ENCODE results near the gene PXDN.
A peak's percentile ranks its signal among the peaks of the same experiment; 100 is the strongest.
"Not testable (repeated sequence)": the region's sequence is repeated elsewhere in the genome, so short reads cannot be mapped to it uniquely, and the experiment has no call there.

PXDN gene

GRCh38 chr2:1740716-1741589, 3.4 kb downstream of the PXDN start:
- DNase-seq = no peak

- no peak for DNase-seq
Measured at GRCh38 chr2:1739961-1740715, 4.2 kb downstream of the PXDN start.

DNA sequence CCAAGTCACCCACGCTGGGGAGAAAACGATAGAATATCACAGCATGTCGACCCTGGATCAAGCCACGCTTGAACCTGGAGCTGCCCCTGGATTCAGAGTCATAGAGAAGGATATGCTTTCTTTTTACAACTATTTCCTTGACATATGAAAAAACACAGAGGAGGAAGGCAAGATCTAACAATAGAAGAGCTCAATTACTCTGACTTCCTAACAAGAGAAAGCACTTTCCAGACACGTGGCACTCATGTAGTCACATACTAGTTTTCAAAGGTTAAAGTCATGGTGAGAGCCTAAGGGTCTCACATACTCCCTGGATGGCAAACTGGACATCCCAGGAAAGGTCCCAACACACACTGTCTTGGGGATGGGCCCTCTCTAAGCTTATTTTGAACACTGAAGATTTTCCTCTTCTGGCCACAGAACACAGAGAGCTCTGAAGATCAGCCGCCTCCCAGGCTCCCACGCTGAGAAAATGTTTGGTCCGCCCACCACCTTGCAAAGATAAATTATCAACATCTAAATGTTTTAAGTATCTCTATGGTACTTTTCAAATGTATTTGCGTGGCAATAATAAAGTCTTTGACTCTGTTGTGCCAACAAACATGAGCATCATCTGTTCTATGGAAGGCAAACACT, 4.9 kb downstream of the PXDN start:
- DNase-seq = no peak

DNA sequence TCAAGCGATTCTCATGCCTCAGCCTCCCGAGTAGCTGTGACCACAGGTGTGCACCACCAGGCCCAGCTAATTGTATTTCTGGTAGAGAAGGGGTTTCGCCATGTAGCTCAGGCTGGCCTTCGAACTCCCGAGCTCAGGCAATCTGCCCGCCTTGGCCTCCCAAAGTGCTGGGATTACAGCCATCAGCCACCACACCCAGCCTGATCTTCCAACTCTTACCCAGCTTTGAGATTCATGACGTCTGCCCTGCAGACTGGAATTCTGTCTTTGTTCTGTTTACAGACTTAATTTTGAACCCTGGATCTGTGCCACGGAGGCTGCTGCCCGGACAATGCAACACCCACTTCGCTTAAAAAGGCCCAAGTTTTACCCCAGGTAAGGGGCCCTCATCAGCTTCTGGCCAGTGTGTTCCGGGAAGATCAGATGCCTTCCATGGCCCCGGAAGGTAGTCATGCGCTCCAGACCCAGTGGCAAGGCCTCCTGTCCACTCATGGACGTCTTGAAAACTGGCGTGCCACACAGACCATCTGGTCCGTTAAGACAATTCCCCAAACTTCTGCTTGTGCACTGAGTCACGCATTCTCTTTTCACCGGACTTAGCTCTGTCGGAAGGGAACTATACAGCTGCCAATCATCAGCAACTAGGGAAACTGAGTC, 5.5 kb downstream of the PXDN start:
- DNase-seq = no peak

- no peak for DNase-seq
Measured at GRCh38 chr2:1738163-1738562, 6.2 kb downstream of the PXDN start.

DNA sequence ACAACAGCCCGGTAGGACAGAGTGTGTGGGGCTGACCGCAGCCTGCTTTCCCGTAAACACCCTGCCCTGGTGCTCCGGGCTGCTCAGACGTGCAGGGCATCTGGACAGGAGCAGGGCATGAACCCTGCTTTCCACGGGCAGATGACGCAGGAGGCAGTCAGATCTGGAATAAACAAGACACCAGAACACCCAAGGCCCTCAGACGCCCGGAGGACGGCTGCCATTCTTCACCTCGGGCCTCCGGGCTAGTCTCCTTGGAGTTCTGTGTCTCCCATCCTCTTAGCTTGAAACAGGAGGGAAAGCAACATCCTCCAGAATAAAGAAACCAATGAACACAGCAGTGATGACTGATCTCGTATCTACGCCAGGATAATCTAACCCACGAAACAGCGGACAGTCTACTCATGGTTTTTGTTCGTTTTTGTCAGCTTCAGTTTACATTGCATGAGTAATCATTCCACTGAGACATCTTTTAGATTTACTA, 7.3 kb downstream of the PXDN start:
- no peak for DNase-seq

GRCh38 chr2:1736045-1736444, 8.3 kb downstream of the PXDN start:
- DNase-seq = no peak

- DNase-seq = not testable (repeated sequence)
Measured at GRCh38 chr2:1733298-1733697, 11.0 kb downstream of the PXDN start.

- DNase-seq = no peak
Measured at GRCh38 chr2:1731963-1732768, 12.1 kb downstream of the PXDN start.

DNA sequence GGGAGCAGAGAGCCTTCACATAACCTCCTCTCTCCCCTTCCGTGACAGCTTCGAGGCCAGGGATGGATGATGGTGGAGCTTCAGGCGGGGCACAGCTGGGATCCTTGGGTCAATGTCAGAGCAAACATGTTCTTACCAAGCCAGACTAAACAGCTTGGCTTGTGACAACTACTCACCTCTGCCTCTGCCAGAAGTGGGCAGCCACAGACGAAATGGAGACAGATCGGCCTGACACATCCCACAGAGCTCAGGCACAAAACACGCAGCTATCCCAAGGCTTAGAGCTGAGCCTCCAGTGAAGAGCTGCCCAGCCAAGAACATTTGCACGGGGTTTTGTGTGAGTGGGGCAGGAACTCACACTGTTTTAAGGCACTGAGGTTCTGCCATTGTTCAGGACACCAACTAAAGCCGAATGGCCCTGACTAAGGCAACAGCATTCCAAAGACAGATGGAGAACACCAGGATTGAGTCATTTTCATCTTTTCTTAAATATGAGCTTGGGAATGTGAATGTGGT, 12.8 kb downstream of the PXDN start:
- DNase-seq = no peak

DNA sequence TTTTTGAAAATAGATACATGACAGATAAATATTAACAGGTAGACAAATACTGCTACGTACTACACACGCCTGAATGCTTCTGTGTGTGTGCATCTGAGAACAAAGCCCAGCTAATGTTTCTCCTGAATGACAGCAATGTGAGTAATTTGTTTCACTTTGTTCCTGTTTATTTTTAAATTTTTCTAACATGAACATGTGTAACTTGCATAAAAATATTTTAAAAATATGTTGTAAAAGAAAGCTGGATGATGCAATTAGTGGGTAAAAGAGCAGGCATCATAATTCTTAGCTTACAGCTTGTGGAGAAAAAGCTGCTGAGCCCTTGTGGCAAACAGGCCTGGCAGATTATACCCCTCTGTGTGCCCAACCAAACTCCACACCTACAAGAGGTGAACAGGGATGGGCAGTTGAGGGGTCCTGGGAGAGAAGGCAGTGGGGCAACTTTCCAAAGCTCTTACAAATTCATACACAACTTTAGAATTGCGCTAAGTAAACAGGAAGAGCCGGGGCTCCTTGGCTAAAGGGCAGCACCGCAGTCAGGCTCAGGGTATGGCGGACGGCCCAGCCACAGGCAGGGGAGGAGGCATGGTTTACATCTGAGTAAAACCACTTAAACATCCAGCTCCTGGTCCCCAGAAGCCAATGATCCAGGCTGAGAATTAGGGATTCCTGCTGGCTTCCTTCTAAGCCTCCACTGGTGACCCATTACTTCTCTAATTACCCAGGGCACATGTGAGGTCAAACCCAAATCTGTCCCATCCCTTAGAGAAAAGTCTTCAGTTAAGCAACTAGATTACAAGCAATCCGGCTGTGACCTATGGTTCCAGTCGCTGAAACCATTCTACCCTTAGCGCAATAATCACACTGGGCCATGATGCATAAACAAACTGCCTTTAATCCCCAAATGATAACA, 14.0 kb downstream of the PXDN start:
- no peak for DNase-seq

DNA sequence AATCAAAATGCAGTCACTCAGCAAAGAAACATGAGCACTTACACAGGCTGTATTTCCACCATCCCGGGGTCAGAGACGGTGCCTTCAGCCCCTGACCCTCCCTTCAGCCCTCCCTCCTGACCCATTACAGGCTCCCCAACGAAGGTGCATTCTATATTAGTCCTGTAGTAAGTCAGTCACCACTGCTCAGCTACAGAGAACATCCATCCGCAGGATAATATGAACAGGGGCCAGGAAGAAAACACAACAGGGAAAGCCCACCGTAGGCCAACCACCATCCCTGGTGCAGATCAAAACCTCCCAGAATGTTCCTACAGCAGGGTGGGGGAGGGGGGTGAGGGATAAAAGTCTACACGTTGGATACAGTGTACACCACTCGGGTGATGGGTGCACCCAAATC, 15.1 kb downstream of the PXDN start:
- DNase-seq = no peak

- DNase-seq = peak; percentile 83
Measured at GRCh38 chr2:1728821-1729220, 15.5 kb downstream of the PXDN start.

GRCh38 chr2:1727796-1728474, 16.4 kb downstream of the PXDN start:
- DNase-seq = no peak

DNA sequence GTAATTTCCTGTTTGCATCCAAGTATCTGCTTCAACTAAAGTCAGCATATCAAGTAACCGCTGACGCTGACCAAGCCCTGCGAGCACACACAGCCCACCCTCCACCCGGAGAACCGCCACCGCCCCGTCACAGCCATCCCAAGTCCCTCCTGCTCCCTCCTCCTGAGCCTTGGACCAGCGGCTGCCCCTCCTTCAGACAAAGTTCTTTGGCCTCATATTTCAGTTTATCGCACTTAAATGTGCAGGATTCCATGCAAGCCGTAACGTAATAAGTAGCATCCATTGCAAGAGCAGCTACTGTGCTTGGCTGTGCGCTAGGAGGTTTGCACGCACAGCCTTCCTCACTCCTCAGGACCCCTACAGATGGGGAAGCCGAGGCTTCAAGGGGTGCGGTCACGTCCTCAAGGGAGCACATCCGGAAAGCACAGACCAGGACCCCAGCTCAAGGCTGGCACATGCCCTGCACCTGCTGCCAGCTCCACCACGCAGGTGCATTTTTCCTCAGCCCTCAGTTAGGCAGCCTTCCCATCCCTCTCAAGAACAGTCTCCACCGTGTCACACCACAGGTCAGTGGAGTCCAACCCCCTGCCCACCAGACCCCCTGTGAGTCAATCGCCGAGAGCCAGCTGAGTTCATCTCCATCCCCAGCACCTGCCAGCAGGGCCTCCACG, 17.1 kb downstream of the PXDN start:
- no peak for DNase-seq

DNA sequence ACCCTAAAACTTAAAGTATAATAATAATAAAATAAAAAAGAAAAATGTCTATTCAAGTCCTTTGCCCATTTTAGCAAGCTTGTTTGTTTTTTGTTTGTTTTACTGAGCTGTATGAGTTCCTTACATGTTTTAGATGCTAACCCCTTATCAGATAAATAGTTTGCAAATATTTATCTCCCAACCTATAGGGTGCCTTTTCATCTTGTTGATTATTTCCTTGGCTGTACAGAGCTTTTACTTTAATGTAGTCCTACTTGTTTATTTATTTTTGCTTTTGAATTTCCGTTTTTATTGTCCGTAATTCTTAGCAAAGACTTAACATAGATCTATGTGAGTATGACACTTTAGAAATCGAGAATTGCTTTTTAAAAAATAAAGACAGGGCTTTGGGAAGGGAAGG, 17.8 kb downstream of the PXDN start:
- no peak for DNase-seq

- not testable (repeated sequence) for DNase-seq
Measured at GRCh38 chr2:1724351-1724750, 20.0 kb downstream of the PXDN start.

GRCh38 chr2:1723397-1724042, 20.8 kb downstream of the PXDN start:
- DNase-seq = no peak

GRCh38 chr2:1722692-1723091, 21.6 kb downstream of the PXDN start:
- DNase-seq = no peak

All from NCI-H345 (cell line).